Fibroblast of skin of abdomen (primary cell): ENCODE measurements around the gene CERS6.
A peak's percentile ranks its signal among the peaks of the same experiment; 100 is the strongest.
"Not testable (repeated sequence)": the region's sequence is repeated elsewhere in the genome, so short reads cannot be mapped to it uniquely, and the experiment has no call there.

Experiments used
- DNase-seq: peaks from one replicate; pipeline ENCODE4 v3.0.0-alpha.2; 2013

The CERS6 gene

GRCh38 chr2:168469281-168469988 is 13.4 kb downstream of the CERS6 start:
- no peak for DNase-seq

DNA sequence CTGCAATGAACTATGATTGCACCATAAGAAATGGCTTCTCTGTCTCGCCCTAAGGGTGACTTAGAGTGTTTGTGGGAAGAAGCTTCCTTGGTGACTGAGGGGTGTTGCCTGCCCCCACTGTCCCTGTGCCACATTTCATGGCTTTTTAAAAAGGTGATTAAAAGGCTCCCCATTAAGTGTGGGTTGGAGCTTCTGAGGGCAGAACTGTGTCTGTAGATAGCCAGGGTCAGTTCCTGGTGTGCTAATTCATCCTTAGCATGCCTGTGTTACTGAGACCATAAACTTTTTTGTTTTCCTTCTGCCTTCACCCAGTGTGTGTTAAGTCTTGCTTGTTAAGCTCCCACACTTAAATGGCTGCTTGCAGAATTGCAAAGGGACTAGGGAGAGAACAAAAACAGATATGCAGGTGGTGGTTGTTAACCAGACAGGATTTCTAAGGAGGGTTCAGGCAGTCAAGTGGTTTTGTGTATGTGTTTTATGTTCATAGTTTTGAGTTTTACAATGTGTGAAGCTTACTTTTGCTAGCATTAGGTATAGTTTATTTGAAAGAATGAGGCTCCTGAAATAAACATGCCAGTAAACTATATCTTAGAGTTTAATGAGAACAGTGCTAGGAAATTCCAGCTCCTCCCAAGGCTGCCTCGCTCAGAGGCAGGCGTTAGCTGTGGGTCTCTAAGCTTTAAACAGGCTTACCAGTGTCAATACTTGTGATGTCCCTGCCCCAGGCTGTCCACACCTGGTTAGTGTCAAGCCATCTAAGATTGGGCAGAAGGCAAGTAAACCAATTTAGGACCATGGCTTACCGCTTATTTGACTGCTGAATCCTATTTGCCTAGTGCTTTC is 14.5 kb downstream of the CERS6 start:
- no peak for DNase-seq

GRCh38 chr2:168471163-168471475 is 15.0 kb downstream of the CERS6 start:
- DNase-seq: no peak

DNA sequence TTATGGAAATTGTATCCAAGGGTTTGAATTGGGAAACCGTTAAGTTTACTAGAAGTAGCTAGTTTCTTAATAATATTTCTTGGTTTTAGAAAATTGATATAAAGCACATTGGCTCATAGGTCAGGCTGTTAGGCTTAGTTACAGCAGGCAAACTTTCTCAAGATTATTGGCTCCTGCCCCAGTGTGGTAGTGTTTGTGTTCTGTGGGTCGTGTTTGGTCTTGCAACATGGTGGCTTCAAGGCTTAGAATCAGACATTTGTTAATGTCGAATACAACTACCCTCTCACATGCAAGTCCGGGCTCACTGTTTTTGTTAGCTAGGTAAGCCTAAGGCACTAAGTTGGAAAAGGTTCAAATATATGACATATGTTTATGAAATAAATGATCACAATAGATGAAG is 19.6 kb downstream of the CERS6 start:
- no peak for DNase-seq

GRCh38 chr2:168478206-168478605 is 22.1 kb downstream of the CERS6 start:
- no peak for DNase-seq

DNA sequence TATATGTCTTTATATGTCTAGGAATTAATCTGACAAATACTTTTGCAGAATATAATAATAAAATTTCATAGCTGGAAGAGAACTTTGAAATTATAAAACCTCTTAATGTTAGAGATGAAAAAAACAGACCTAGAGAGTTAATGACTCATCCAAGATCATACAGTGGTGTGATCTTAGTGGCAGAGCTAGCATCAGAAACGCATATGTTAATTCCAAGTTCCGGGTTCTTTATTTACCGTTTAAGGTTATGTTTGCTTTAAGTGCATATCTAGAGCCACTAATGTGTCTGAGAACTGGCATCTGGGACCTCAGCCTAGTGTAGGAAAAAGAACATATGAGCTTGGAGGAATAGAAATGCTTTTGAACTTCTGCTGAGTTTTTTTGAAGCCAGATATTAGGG is 24.3 kb downstream of the CERS6 start:
- no peak for DNase-seq

DNA sequence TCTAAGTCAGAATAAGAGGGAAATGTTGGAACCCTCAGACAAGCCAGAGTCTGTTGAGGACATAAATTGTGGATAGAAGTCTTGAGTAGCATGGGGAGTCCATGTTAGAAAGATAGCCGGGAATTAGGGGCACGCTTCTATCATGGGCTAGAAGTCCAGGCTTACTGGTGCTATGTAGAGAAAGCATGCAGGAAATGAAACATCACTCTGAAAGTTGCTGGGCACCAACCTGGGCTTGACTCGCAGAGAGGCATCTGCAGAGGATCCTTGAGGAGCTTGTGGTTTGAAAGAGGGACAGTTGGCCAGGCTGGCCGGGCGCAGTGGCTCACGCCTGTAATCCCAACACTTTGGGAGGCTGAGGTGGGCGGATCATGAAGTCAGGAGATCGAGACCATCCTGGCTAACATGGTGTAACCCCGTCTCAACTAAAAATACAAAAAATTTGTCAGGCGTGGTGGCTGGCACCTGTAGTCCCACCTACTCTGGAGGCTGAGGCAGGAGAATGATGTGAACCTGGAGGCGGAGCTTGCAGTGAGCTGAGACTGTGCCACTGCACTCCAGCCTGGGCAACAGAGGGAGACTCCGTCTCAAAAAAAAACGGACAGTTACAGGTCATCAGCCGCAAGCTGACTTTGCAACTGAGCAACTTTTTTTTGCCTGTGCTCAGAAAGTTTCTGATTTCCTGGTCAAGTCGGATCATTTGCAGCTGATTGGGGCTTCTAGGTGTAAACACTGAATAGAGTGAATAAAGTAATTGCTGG is 24.9 kb downstream of the CERS6 start:
- DNase-seq: no peak

GRCh38 chr2:168482269-168482668 is 26.2 kb downstream of the CERS6 start:
- DNase-seq: no peak

GRCh38 chr2:168482952-168483831 is 27.1 kb downstream of the CERS6 start:
- no peak for DNase-seq

- no peak for DNase-seq
Observed at GRCh38 chr2:168486477-168486876, 30.4 kb downstream of the CERS6 start.

GRCh38 chr2:168490015-168490874 is 34.2 kb downstream of the CERS6 start:
- DNase-seq: peak; percentile 49

GRCh38 chr2:168490946-168491605 is 35.0 kb downstream of the CERS6 start:
- peak; percentile 13 for DNase-seq

DNA sequence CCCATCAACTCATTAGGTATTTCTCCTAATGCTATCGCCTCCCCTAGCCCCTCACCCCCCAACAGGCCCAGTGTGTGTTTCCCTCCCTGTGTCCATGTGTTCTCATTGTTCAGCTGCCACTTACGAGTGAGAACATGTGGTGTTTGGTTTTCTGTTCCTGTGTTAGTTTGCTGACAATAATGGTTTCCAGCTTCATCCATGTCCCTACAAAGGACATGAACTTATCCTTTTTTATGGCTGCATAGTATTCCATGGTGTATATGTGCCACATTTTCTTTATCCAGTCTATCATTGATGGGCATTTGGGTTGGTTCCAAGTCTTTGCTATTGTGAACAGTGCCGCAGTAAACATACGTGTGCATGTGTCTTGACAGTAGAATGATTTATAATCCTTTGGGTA is 35.7 kb downstream of the CERS6 start:
- not testable (repeated sequence) for DNase-seq

- DNase-seq: not testable (repeated sequence)
Observed at GRCh38 chr2:168493219-168493618, 37.1 kb downstream of the CERS6 start.

GRCh38 chr2:168494190-168494711 is 38.2 kb downstream of the CERS6 start:
- DNase-seq: peak; percentile 23

- no peak for DNase-seq
Observed at GRCh38 chr2:168495524-168495923, 39.5 kb downstream of the CERS6 start.

- DNase-seq: no peak
Observed at GRCh38 chr2:168496906-168497305, 40.8 kb downstream of the CERS6 start.

GRCh38 chr2:168499500-168499899 is 43.4 kb downstream of the CERS6 start:
- no peak for DNase-seq

- DNase-seq: peak; percentile 30
Observed at GRCh38 chr2:168500516-168500915, 44.4 kb downstream of the CERS6 start.

DNA sequence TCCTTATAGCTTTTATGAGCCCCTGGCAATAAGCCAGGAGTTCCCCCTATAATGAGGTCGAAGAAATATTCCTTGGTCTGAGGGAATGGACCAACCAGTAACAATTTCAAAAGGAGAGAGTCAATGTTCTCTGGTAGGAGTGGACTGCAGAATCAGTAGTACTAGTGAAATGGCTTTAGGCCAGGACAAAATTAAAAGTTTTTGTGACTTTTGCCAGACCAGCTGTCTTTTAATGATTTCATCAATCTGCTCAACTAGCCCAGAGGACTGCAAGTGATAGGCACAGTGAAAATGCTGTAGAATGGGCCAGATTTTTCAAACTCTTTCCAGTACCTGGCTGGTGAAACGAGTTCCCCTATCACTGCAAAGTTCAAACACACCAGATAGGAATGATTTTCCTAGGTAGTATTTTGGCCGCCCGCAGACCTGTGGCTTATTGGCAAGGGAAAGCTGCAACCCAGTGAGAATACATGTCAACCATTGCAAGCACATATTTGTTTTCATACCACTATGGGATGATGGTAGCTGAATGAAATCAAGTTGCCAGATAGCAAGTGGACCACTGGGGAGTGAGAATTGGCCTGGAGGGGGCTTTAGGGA is 45.5 kb downstream of the CERS6 start:
- no peak for DNase-seq
